DMS153 treated with DMSO at 0.1 percent for 48 hours (cell line): ENCODE results near the gene KIAA0513.
"Not testable (repeated sequence)": the region's sequence is repeated elsewhere in the genome, so short reads cannot be mapped to it uniquely, and the experiment has no call there.

Source experiments
- DNase-seq: peaks from one replicate; lab custom pipeline; 2025; ENCODE audit not compliant: unreplicated experiment; lab: John Stamatoyannopoulos, UW

KIAA0513 gene

GRCh38 chr16:85046931-85047866 is 19.6 kb downstream of the KIAA0513 start:
- peak; percentile 51 for DNase-seq

GRCh38 chr16:85047867-85048455 is 20.4 kb downstream of the KIAA0513 start:
- no peak for DNase-seq

- DNase-seq, result no peak
Observed at GRCh38 chr16:85048921-85049562, 21.4 kb downstream of the KIAA0513 start.

- DNase-seq, result no peak
Observed at GRCh38 chr16:85049706-85050305, 22.2 kb downstream of the KIAA0513 start.

GRCh38 chr16:85051067-85051581 is 23.5 kb downstream of the KIAA0513 start:
- no peak for DNase-seq

GRCh38 chr16:85051683-85052082 is 24.1 kb downstream of the KIAA0513 start:
- no peak for DNase-seq

- DNase-seq, result no peak
Observed at GRCh38 chr16:85052536-85052935, 24.9 kb downstream of the KIAA0513 start.

GRCh38 chr16:85054321-85054720 is 26.7 kb downstream of the KIAA0513 start:
- not testable (repeated sequence) for DNase-seq

- DNase-seq, result no peak
Observed at GRCh38 chr16:85054948-85055492, 27.4 kb downstream of the KIAA0513 start.

- no peak for DNase-seq
Observed at GRCh38 chr16:85055493-85056210, 28.1 kb downstream of the KIAA0513 start.

- DNase-seq, result no peak
Observed at GRCh38 chr16:85056211-85056748, 28.7 kb downstream of the KIAA0513 start.

- DNase-seq, result no peak
Observed at GRCh38 chr16:85057212-85057889, 29.8 kb downstream of the KIAA0513 start.

GRCh38 chr16:85057948-85058347 is 30.4 kb downstream of the KIAA0513 start:
- DNase-seq, result no peak

GRCh38 chr16:85058909-85059308 is 31.3 kb downstream of the KIAA0513 start:
- no peak for DNase-seq

- no peak for DNase-seq
Observed at GRCh38 chr16:85061566-85061965, 34.0 kb downstream of the KIAA0513 start.

GRCh38 chr16:85062323-85062722 is 34.7 kb downstream of the KIAA0513 start:
- no peak for DNase-seq

- no peak for DNase-seq
Observed at GRCh38 chr16:85062845-85063244, 35.2 kb downstream of the KIAA0513 start.

GRCh38 chr16:85064186-85064585 is 36.6 kb downstream of the KIAA0513 start:
- no peak for DNase-seq

GRCh38 chr16:85065099-85065498 is 37.5 kb downstream of the KIAA0513 start:
- no peak for DNase-seq
